ENCODE measurements around the gene IMPA2. TPM values are rescaled to one million over a fixed set of nuclear protein-coding genes. Genes with fewer than 3 reads are reported as not detected.

The IMPA2 gene
- total RNA-seq, 1 donor = 25.1 TPM

- no peaks in the 10 kb centered on the region for H3K4me1 ChIP-seq (ENCODE audit: insufficient read depth, low read length)
Measured at GRCh38 chr18:12015416-12016062, 34.2 kb downstream of the IMPA2 start.

GRCh38 chr18:12017081-12017480 lies 35.8 kb downstream of the IMPA2 start:
- no peak overlapping the region for H3K4me3 ChIP-seq (ENCODE audit: low read length)

More at GRCh38 chr18:12015416-12016062, 34.2 kb downstream of the IMPA2 start:
- Histone ChIP-seq H3K9me3 (ENCODE audit: low read depth, low read length) (no peaks in the 10 kb centered on the region), H3K4me3 (ENCODE audit: low read length) (no peak overlapping the region), H3K27me3 (ENCODE audit: insufficient read depth, low read length) (no peaks in the 10 kb centered on the region)

DNA sequence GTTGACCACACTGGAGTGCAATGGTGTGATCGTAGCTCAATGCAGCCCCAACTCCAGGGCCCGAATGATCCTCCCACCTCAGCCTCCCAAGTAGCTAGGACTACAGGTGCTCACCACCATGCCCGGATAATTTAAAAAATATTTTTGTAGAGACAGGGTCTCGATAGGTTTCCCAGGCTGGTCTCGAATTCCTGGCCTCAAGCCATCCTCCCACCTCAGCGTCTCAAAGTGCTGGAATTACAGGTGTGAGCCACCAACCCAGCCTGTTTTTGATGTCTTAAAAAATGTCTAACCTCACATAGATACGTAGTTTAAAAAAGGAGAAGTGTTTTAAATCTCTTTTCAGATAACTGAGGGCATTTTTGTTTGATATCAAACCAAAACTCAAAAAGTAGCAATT lies 37.6 kb downstream of the IMPA2 start:
- no peak overlapping the region for H3K4me3 ChIP-seq (ENCODE audit: low read length)
- no peaks in the 10 kb centered on the region for H3K27me3 ChIP-seq (ENCODE audit: insufficient read depth, low read length)
- no peaks in the 10 kb centered on the region for H3K9me3 ChIP-seq (ENCODE audit: low read depth, low read length)
- H3K4me1 ChIP-seq (ENCODE audit: insufficient read depth, low read length) = no peaks in the 10 kb centered on the region

More at GRCh38 chr18:12017081-12017480, 35.8 kb downstream of the IMPA2 start:
- Histone ChIP-seq H3K9me3 (ENCODE audit: low read depth, low read length) (no peaks in the 10 kb centered on the region), H3K27me3 (ENCODE audit: insufficient read depth, low read length) (no peaks in the 10 kb centered on the region), H3K4me1 (ENCODE audit: insufficient read depth, low read length) (no peaks in the 10 kb centered on the region)

DNA sequence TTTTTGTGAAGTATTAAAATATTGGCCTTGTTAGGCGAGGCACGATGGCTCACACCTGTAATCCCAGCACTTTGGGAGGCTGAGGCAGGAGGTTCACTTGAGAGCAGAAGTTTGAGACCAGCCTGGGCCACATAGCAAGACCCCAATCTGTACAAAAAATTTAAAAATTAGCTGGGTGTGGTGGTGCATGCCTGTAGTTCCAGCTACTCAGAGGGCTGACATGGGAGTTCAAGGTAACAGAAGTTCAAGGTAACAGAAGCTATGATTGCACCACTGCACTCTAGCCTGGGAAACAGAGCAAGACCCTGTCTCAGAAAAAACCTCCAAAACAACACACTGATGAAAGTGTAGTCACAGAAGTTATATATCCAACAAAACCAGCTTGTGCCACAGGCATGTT lies 39.8 kb downstream of the IMPA2 start:
- H3K4me1 ChIP-seq (ENCODE audit: insufficient read depth, low read length) = no peaks in the 10 kb centered on the region
- H3K27me3 ChIP-seq (ENCODE audit: insufficient read depth, low read length) = no peaks in the 10 kb centered on the region
- H3K4me3 ChIP-seq (ENCODE audit: low read length) = no peak overlapping the region
- no peaks in the 10 kb centered on the region for H3K9me3 ChIP-seq (ENCODE audit: low read depth, low read length)

DNA sequence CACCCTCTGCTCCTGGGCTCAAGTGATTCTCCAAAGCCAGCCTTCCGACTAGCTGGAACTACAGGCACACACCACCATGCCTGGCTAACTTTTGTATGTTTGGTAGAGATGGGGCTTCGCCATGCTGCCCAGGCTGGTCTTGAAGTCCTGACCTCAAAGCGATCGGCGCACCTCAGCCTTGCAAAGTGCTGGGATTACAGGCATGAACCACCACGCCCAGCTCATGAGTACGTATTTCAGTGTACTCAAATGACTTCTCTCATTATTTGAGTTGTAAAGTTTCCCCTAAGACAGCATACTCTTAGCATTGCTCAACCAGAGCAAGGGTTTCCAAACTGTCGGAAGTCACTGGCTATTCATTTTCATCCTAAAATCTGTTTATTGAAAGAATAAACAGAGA lies 40.3 kb downstream of the IMPA2 start:
- Histone ChIP-seq H3K4me3 (ENCODE audit: low read length) (no peak overlapping the region), H3K27me3 (ENCODE audit: insufficient read depth, low read length) (no peaks in the 10 kb centered on the region), H3K4me1 (ENCODE audit: insufficient read depth, low read length) (no peaks in the 10 kb centered on the region), H3K9me3 (ENCODE audit: low read depth, low read length) (no peaks in the 10 kb centered on the region)

- no peaks in the 10 kb centered on the region for H3K27me3 ChIP-seq (ENCODE audit: insufficient read depth, low read length)
- no peaks in the 10 kb centered on the region for H3K9me3 ChIP-seq (ENCODE audit: low read depth, low read length)
- no peaks in the 10 kb centered on the region for H3K4me1 ChIP-seq (ENCODE audit: insufficient read depth, low read length)
- no peak overlapping the region for H3K4me3 ChIP-seq (ENCODE audit: low read length)
Measured at GRCh38 chr18:12023375-12023774, 42.1 kb downstream of the IMPA2 start.

DNA sequence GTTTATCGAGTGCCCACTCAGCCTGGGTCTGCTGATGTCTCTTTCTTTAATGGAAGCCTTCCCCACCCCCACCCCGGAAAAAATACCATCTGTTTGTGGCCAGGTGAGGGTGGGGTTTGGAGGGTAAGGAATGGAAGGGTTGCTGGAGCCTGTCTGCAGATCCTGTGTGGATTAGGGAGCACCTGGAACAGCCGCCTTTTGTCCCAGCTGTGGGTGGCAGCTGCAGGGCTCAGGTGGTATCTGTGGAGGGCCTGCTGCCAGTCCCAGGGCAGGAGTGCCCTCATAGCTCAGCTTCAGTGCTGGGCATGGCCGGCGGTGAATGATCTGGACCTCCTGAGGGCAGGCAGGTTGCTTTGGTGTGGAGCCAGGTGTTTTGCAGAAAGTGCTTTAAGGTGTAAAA lies 45.3 kb downstream of the IMPA2 start:
- Histone ChIP-seq H3K4me3 (ENCODE audit: low read length) (no peak overlapping the region), H3K27me3 (ENCODE audit: insufficient read depth, low read length) (no peaks in the 10 kb centered on the region), H3K9me3 (ENCODE audit: low read depth, low read length) (no peaks in the 10 kb centered on the region), H3K4me1 (ENCODE audit: insufficient read depth, low read length) (no peaks in the 10 kb centered on the region)

- H3K27me3 ChIP-seq (ENCODE audit: insufficient read depth, low read length) = no peaks in the 10 kb centered on the region
- no peak overlapping the region for H3K4me3 ChIP-seq (ENCODE audit: low read length)
- no peaks in the 10 kb centered on the region for H3K4me1 ChIP-seq (ENCODE audit: insufficient read depth, low read length)
- H3K9me3 ChIP-seq (ENCODE audit: low read depth, low read length) = no peaks in the 10 kb centered on the region
Measured at GRCh38 chr18:12027046-12027445, 45.7 kb downstream of the IMPA2 start.

GRCh38 chr18:12027480-12027879 lies 46.2 kb downstream of the IMPA2 start:
- no peak overlapping the region for H3K4me3 ChIP-seq (ENCODE audit: low read length)
- no peaks in the 10 kb centered on the region for H3K4me1 ChIP-seq (ENCODE audit: insufficient read depth, low read length)
- H3K27me3 ChIP-seq (ENCODE audit: insufficient read depth, low read length) = no peaks in the 10 kb centered on the region
- no peaks in the 10 kb centered on the region for H3K9me3 ChIP-seq (ENCODE audit: low read depth, low read length)

DNA sequence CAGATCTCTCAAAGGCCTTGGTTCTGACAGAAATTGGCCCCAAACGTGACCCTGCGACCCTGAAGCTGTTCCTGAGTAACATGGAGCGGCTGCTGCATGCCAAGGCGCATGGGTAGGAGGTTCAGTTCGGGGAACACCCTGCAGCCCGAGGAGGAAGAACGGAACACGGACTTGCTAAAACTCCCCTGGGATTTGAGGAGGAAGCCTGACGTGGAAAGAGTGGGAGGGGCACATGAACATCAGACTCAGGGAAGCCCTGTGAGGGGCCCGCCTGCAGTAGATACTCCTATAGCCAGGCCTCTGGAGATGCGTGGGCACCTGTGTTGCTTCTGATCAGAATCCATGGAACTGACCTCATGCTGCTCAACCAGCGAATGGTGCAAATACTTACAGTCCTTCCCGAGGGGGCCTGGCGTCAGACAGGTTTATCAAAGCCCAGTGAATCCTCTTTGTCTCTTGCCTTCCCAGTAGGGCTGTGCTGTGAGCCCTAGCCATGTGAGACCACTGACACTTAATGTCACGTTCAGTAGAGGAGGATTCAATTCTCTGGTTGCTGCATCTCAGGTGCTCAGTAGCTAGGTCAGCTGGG lies 46.8 kb downstream of the IMPA2 start:
- H3K9me3 ChIP-seq (ENCODE audit: low read depth, low read length) = no peaks in the 10 kb centered on the region
- no peaks in the 10 kb centered on the region for H3K4me1 ChIP-seq (ENCODE audit: insufficient read depth, low read length)
- H3K4me3 ChIP-seq (ENCODE audit: low read length) = no peak overlapping the region
- no peaks in the 10 kb centered on the region for H3K27me3 ChIP-seq (ENCODE audit: insufficient read depth, low read length)

- H3K27me3 ChIP-seq (ENCODE audit: insufficient read depth, low read length) = no peaks in the 10 kb centered on the region
- no peak overlapping the region for H3K4me3 ChIP-seq (ENCODE audit: low read length)
- no peaks in the 10 kb centered on the region for H3K9me3 ChIP-seq (ENCODE audit: low read depth, low read length)
- H3K4me1 ChIP-seq (ENCODE audit: insufficient read depth, low read length) = no peaks in the 10 kb centered on the region
Measured at GRCh38 chr18:12028674-12029073, 47.4 kb downstream of the IMPA2 start.

DNA sequence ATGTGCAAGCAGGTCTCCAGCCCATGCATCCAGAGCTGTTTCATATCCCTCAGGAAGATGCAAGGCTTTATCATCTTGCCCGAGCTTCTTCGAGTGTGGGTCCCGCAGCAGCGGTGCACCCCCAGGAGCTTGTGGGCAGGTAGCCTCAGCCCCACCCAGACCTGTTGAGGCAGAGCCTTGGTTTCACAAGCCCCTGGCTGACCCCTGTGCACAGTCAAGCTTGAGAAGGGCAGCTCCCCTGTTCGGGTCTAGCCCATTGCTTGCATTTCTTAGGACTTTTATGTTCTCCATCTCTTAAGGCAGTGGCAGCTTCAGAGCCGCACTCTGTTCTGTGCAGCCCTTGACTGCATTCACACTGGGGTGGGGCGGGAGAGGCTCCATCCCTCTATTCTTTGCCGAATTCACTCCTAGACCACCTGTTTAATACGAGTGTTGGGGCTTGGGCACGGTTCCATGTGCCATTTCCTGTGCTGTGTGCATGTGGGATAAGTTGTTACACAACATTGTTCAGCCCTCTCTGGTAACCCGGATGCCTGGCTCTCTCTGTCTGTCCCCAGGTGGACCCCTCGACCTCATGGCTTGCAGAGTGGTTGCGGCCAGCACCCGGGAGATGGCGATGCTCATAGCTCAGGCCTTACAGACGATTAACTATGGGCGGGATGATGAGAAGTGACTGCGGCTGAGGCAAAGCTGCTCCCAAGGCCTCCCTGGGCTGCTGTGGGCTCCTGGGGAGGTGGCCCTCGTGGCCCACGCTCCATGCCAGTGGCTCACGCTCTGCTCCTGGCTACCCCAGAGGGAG lies 48.7 kb downstream of the IMPA2 start:
- no peak overlapping the region for H3K4me3 ChIP-seq (ENCODE audit: low read length)
- H3K9me3 ChIP-seq (ENCODE audit: low read depth, low read length) = no peaks in the 10 kb centered on the region
- no peaks in the 10 kb centered on the region for H3K27me3 ChIP-seq (ENCODE audit: insufficient read depth, low read length)
- peaks cover 6% of the 10 kb centered on the region for H3K4me1 ChIP-seq (ENCODE audit: insufficient read depth, low read length)

GRCh38 chr18:12030670-12031069 lies 49.4 kb downstream of the IMPA2 start:
- Histone ChIP-seq H3K4me1 (ENCODE audit: insufficient read depth, low read length) (peaks cover 6% of the 10 kb centered on the region), H3K27me3 (ENCODE audit: insufficient read depth, low read length) (no peaks in the 10 kb centered on the region), H3K9me3 (ENCODE audit: low read depth, low read length) (no peaks in the 10 kb centered on the region), H3K4me3 (ENCODE audit: low read length) (no peak overlapping the region)

DNA sequence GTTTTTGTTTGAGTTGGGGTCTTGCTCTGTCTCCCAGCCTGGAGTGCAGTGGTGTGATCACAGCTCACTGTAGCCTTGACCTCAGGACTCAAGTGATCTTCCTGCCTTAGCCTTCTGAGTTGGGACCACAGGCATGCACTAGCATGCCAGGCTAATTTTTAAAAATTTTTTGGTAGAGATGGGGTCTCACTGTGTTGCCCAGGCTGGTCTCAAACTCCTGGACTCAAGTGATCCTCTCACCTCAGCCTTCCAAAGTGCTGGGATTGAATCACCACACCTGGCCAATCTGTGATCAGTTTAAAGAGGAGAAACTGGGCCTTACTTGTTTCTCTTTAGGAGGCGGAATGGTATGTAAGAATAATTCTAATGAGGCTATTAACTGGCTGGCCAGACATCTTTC lies 49.9 kb downstream of the IMPA2 start:
- no peak overlapping the region for H3K4me3 ChIP-seq (ENCODE audit: low read length)
- H3K9me3 ChIP-seq (ENCODE audit: low read depth, low read length) = no peaks in the 10 kb centered on the region
- no peaks in the 10 kb centered on the region for H3K27me3 ChIP-seq (ENCODE audit: insufficient read depth, low read length)
- H3K4me1 ChIP-seq (ENCODE audit: insufficient read depth, low read length) = peaks cover 6% of the 10 kb centered on the region

GRCh38 chr18:12031846-12032245 lies 50.5 kb downstream of the IMPA2 start:
- Histone ChIP-seq H3K4me1 (ENCODE audit: insufficient read depth, low read length) (peaks cover 6% of the 10 kb centered on the region), H3K9me3 (ENCODE audit: low read depth, low read length) (no peaks in the 10 kb centered on the region), H3K4me3 (ENCODE audit: low read length) (no peak overlapping the region), H3K27me3 (ENCODE audit: insufficient read depth, low read length) (no peaks in the 10 kb centered on the region)
